ENCODE results near the gene SLCO4A1.

The SLCO4A1 gene

GRCh38 chr20:62704341-62704948, 62.1 kb downstream of the SLCO4A1 start:
- DNase-seq = no peak

DNA sequence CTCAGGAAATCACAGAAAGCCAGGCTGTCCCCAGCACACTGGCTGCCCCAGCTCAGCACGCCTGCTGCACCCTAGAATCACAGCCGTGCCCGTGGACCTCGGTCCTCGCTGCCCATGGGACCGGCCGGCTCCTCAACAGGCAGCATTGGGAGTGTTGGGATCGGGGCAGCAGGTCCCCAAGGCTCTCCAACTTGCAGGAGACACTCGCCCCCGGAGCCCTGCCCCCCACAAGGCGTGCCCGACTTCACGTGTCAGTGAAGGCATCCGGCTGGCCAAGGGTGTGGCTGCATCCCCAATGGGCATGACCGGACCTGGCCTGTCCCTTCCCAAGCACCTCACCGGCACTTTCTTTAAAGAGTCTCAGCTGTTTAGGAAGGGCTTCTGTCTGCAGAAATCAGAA, 63.3 kb downstream of the SLCO4A1 start:
- DNase-seq = no peak

- DNase-seq = no peak
Observed at GRCh38 chr20:62706344-62706743, 64.0 kb downstream of the SLCO4A1 start.

DNA sequence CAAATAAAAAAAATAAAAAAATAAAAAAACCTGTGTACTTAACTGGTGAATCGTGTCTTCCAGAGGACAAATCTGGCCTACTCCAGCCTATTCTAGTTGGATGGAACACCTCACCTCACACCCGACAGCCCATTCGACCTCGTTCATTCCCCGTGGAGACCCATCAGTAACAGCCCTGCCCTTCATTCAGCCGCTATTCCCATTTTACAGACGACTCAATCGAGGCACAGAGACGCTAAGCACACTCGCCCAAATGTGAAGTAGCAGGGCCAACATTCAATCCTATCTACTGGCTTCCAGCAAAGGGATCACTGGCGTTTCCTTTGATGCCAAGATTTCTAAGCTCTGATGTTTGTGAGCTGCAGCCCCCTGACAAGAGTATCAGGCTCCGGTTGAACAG, 64.6 kb downstream of the SLCO4A1 start:
- no peak for DNase-seq

DNA sequence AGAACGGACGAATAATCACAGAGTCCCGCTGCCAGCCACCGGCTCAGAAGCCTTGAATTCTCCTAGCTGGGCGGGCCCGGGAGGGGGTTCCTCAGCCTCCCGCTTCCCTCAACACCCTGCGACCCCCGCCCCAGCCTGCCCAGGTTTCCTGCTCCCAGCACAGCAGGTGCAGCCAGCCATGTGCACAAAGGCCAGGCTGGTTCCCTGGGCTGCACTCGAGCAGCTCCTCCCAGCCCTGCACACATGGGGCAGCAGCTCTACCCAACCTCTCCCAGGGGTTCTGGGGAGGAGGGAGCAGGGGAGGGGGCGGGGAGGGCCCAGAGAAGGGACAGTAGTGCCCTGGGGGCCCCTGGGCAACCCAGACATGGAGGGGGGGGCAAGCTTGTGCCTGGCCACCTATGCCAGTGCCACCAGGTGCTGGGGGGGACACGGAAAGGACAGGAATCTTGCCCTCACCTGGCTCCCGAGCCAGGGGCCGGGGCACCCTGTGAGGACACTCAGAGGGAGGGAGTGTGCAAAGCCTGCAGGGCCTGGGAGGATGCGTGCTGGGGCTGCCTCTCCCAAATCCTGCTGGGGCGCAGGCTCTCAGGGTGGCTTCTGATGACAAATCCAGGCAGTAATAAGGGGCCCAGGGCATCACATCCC, 65.1 kb downstream of the SLCO4A1 start:
- no peak for DNase-seq

DNA sequence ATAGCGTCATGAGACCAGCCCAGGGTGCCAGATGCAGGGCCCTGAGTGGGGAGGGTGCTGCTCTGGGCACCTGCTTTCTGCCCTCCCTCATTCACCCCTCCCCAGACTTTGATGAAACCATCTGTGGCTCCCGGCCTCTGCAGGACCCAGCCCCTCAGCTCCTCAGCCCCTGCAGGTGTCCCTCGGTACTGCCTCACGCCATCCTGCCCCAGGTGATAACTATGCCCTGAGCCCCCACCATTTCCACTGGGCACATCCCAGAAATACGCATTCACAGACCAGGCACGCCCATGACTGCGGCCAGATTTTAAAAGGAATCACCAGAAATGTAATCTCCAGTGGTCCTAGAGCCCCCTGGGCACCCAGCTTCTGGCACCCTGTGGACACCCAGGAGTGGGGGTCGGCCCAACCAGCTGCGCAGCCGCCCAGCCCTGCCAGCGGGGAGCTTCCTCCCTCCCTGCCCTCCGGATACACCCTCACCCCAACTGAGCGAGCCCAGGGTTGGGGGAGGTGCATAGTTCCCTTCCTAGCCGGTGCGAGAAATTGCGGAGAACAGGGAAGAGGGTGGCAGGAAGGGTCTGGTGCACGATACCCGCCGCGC, 65.7 kb downstream of the SLCO4A1 start:
- no peak for DNase-seq

GRCh38 chr20:62708591-62709536, 66.6 kb downstream of the SLCO4A1 start, which contains the start of gene NTSR1:
Gene NTSR1 (plus strand): TSS chr20:62708836. CDS start chr20:62709208, 372 bp downstream.
- no peak for DNase-seq

- DNase-seq = no peak
Observed at GRCh38 chr20:62709537-62709905, 67.2 kb downstream of the SLCO4A1 start.

- no peak for DNase-seq
Observed at GRCh38 chr20:62710221-62710885, 68.0 kb downstream of the SLCO4A1 start.

GRCh38 chr20:62710886-62711702, 68.8 kb downstream of the SLCO4A1 start:
- DNase-seq = peak in 1 of 4 experiments; percentile 10

- DNase-seq = no peak
Observed at GRCh38 chr20:62711703-62712101, 69.4 kb downstream of the SLCO4A1 start.

GRCh38 chr20:62712606-62713005, 70.3 kb downstream of the SLCO4A1 start:
- no peak for DNase-seq

DNA sequence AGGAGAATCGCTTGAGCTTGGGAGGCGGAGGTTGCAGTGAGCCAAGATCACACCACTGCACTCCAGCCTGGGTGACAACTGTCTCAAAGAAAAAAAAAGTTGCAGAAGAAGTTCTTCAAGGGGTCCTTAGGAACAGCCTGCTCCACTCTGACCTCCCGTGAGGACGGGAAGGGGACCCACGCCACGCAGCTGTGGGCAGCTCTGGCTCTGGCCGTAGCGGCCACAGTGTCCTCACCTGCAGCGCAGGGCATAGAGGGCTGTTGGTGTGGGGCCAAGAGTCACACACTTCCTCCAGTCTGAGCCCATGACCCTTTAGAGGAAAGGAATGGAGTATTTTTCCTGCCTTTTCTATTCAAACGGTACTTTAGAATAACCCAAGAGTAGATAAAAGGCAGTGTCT, 71.7 kb downstream of the SLCO4A1 start:
- no peak for DNase-seq

DNA sequence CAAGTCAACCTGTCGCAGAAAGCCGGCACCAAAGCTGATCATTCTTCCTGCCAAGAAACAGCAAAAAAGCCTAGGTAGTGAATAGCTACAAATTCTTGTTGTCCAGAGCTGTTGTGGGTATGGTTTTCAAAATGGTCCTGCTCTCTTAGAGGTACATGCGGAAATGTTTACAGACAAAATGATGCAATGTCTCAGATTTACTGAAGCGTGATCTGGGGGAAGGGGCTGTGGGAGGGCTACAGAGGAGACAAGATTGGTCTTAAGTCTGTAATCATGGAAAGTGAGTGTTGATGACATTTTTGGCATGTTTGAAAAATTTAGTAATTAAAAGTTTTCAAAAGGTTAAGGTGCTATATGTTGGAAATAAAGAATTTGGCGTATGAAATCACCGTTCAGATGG, 72.5 kb downstream of the SLCO4A1 start:
- no peak for DNase-seq

DNA sequence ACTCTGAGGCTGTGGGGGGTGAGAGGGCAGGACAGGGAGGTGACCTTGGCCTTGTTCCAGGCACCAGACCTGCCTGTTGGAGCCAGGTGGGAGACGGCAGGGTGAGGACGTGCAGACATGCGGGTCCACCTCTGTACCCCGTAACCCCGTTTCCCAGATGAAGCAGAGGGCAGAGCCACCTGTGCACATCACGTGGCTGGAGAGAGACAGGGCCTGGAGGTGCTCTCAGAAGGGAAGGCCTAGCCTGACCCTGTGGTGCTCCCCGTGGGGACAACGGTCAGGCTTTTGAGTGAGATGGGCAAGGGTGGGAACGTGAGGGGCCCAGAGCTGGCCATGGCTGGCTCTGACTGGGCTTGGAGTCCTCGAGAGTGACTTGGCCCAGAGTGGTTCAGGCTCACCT, 72.9 kb downstream of the SLCO4A1 start:
- DNase-seq = no peak

DNA sequence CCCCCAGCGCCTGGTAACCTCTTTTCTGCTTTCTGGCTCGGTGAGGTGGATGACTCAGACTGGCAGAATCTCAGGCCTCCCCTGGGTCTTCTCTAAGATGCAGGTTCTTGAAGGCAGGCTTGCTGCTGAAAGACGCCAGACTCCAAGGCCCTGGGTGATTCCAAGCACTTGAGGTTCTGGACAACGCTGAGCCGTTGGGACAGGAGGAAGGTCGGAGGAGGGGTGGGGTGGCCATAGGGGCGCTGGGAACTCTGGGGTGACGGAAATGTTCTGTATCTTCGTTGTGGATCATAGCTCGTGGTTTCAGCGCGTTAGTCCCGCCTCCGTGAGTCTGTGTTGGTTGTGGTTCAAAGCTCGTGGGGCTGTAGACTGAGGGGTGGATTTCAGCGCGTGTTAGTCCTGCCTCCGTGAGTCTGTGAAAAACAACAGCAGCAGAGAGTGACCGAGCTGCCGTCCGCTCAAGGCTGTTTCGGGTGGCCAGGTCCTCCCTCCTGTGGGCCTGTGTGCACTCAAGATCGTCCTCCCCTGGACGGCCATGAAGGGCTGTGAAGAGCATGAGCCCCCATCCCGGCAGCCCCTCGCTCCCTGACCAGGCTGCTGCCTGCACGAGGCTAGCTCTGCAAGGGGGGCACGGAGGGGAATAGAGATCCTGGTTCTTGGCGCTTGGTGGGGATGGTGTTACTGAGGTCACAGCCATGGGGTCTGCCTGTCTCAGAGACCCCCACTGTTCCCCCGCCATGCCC, 74.1 kb downstream of the SLCO4A1 start:
- DNase-seq = no peak

DNA sequence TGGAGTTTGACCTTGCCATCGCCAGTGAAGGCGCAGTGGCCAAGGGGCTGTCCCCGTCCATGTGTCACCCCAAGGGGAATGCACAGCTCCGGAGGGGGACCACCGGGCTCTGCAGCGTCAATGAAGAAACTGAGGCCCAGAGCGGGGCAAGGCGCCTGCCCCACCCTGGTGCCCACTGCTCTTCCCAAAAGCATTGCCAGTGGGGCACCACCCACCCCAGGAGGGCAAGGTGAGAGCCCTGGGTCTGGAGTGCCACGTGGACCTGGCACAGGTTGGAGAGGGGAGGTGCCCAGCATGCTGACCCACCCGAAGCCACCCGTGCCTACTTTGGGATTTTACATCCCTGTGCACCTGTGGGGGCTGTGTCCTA, 74.6 kb downstream of the SLCO4A1 start:
- no peak for DNase-seq

DNA sequence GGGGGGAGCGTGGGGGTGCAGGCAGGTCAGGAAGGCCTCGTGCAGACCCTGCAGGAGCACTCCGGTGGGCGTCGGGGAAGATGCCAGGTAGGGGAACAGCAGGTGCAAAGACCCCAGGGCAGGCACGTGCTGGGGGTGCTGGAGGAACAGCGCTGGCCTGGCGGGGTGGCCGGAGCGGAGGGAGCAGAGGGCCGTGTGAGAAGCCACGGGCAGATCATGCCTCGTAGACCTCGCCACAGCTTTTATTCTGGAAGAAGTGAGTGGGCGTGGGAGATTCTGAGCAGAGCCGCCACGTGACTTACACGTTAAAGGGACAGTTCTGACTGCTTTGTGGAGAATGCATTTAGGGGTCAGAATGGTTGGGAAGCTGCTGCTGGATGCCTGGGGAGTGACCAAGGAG, 75.6 kb downstream of the SLCO4A1 start:
- DNase-seq = no peak

DNA sequence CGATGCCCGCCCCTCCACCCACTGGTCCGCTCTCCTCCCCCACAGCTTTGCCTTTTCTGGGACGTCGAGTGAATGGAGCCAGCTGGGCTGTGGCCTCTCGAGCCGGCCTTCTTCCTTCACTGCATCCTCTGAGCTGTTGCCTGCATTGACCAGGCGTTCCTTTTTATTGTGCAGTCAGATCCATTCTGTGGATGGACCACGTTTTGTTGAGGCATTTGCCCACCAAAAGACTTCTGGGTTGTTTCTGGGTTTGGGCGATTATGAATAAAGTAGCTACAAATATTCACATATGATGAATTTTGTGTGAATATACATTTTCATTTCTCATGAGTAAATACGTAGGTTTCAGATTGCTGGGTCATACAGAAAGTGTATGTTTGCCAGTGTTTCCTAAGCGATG, 76.2 kb downstream of the SLCO4A1 start:
- DNase-seq = no peak

DNA sequence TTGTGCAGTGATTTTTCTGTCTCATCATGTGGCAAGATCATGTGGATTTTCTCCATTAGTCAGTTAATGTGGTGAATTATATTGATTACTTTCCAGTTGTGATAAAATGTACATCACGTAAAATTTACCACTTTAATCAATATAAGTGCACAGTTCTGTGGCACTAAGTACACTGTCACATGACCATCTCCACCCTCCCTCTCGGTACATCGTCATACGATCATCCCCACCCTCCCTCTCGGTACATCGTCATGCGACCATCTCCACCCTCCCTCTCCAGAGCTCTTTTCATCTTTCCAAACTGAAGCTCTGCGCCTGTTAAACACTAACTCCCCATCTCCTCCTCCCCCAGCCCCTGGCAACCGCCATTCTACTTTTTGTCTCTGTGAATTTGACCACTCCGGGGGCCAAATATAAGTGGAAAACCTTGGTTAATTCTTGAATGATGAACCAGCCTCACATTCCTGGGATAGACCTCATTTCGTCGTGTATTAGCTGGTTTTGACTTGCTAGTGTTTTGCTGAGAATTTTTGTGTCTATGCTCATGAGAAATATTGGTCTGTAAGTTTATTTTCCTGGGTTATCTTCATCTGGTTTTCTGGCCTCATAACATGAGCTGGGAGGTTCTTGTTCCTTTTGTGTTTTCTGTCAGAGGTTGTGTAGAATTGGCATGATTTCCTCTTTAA, 77.1 kb downstream of the SLCO4A1 start:
- no peak for DNase-seq
